Duodenal mucosa (tissue), 2 donors: Measurements from ENCODE around the gene SUPT7L.

ENCODE experiments used
- H3K27ac ChIP-seq: one replicate; pipeline ENCODE4 v1.7.0; 2013; ENCODE audit warnings: low read depth, low read length
- H3K27me3 ChIP-seq, 2 donors: one replicate each; pipeline ENCODE4 v1.7.0; 2013; ENCODE audit warnings: low read length in 2 of 2, control low read depth in 1 of 2; ENCODE audit not compliant: insufficient read depth in 2 of 2, control insufficient read depth in 1 of 2
- H3K36me3 ChIP-seq, 2 donors: one replicate each; pipeline ENCODE4 v1.7.0; 2013; ENCODE audit warnings: low read length in 2 of 2, control low read depth in 1 of 2; ENCODE audit not compliant: insufficient read depth in 2 of 2, control insufficient read depth in 1 of 2
- H3K4me1 ChIP-seq, 2 donors: one replicate each; pipeline ENCODE4 v1.7.0; 2013; ENCODE audit warnings: low read length in 2 of 2, control low read depth in 1 of 2; ENCODE audit not compliant: insufficient read depth in 2 of 2, control insufficient read depth in 1 of 2
- H3K4me3 ChIP-seq, 2 donors: one replicate each; pipeline ENCODE4 v1.7.0; 2013; ENCODE audit warnings: low read length in 2 of 2, low read depth in 1 of 2
- H3K9ac ChIP-seq, 2 donors: one replicate each; pipeline ENCODE4 v1.7.0; 2013; ENCODE audit warnings: low read length in 2 of 2, low read depth in 1 of 2
- H3K9me3 ChIP-seq, 2 donors: one replicate each; pipeline ENCODE4 v1.7.0; 2013; ENCODE audit warnings: low read length in 2 of 2, control low read depth in 1 of 2; ENCODE audit not compliant: control insufficient read depth in 1 of 2

SUPT7L gene, protein sequence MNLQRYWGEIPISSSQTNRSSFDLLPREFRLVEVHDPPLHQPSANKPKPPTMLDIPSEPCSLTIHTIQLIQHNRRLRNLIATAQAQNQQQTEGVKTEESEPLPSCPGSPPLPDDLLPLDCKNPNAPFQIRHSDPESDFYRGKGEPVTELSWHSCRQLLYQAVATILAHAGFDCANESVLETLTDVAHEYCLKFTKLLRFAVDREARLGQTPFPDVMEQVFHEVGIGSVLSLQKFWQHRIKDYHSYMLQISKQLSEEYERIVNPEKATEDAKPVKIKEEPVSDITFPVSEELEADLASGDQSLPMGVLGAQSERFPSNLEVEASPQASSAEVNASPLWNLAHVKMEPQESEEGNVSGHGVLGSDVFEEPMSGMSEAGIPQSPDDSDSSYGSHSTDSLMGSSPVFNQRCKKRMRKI

DNA sequence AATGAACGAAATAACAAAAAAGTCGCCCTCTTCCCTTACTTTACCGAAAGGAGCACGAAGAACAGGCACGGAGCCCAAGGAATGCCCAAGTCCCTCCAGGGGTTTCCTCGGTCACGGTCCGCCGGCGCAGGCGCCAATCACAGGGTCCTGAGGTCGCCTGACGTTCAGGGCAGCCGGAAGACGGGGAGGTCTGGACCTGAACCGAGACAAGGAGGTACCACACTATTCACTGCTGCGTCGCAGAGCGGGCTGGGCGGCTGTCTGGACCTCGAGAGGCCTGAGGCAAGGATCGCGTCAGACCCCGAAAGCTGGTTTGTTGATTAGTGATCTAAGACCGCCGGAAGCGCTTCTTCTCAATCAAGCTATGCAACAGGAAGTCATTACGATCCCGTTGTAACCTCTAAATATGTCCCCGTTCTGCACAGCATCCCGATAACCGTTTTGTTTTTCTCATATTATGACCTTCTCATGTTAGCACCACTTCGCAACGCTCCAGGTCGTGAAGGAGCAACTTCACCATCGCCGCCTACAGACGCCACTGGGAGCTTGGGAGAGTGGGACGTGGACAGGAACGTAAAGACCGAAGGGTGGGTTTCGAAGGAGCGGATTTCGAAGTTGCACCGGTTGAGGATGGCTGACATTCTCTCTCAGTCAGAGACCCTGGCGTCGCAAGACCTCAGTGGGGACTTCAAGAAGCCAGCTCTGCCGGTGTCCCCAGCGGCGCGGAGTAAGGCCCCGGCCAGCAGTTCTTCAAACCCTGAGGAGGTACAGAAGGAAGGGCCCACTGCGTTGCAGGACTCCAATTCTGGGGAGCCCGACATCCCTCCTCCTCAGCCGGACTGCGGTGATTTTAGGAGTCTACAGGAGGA, at the start of gene SUPT7L, which contains the start of gene SLC4A1AP:
SUPT7L (minus strand) TSS at position 330 of the 869 bp plus-strand sequence. CDS start 1,422 bp downstream, outside the sequence.
SLC4A1AP (plus strand) TSS at position 605 of the 869 bp plus-strand sequence; CDS start at position 631, 26 bp downstream.
- Histone ChIP-seq H3K4me1 (peaks cover 17 to 28% of the 10 kb centered on the region in 2 donors), H3K9ac (peak within 1 kb of the TSS; percentile 79 to 93), H3K9me3 (no peaks in the 10 kb centered on the region), H3K27me3 (no peaks in the 10 kb centered on the region), H3K27ac (peak within 1 kb of the TSS; percentile 91), H3K4me3 (peak within 1 kb of the TSS; percentile 95), H3K36me3 (peaks cover 11 to 43% of the 10 kb centered on the region in 2 donors)

DNA sequence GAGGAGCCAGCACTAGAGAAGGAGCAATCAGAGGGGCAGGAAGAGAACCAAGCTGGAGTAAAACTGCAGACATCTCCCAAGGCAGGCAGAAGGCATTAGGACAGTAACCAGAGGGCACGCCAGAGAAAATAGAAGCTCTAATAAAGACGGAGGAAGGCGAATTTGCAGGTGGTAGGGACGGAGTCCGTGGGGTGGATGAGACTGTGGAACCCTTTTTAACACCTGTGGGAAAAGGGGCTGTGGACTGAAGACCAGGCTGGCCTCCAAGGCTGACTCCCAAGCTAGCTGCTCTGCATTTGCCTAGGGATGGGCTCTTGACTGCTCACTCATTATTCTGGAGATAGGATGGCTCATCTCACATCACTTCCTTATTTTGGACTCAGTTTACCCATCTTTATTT, 49.8 kb upstream of the SUPT7L start:
- Histone ChIP-seq H3K4me1 (no peaks in the 10 kb centered on the region), H3K4me3 (no peak overlapping the region)

DNA sequence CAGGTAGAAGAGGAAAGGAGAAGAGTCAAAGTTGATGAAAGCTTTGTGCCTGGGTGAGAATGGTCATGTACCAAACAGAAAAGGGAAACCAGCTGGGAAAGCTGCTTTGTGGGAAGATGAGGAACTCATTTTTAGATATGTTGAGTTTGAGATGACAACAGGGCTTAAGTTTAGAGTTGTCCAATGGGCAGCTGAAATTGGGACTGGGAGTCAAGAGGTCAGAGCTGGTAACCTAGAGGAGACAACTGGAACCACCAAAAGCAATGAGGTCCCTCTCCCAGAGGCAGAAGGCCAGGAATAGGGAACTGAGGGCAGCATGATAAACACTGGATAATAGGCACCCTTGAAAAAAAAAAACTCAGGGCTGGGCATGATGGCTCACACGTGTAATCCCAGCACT, 49.1 kb upstream of the SUPT7L start:
- Histone ChIP-seq H3K36me3 (no peaks in the 10 kb centered on the region), H3K27ac (no peak overlapping the region), H3K4me3 (no peak overlapping the region), H3K9me3 (no peaks in the 10 kb centered on the region), H3K9ac (no peak overlapping the region), H3K4me1 (no peaks in the 10 kb centered on the region), H3K27me3 (no peaks in the 10 kb centered on the region)

More for the DNA sequence above, 49.8 kb upstream of the SUPT7L start:
- H3K27ac ChIP-seq, result no peak overlapping the region
- no peaks in the 10 kb centered on the region for H3K27me3 ChIP-seq
- no peaks in the 10 kb centered on the region for H3K9me3 ChIP-seq
- no peaks in the 10 kb centered on the region for H3K36me3 ChIP-seq
- no peak overlapping the region for H3K9ac ChIP-seq

DNA sequence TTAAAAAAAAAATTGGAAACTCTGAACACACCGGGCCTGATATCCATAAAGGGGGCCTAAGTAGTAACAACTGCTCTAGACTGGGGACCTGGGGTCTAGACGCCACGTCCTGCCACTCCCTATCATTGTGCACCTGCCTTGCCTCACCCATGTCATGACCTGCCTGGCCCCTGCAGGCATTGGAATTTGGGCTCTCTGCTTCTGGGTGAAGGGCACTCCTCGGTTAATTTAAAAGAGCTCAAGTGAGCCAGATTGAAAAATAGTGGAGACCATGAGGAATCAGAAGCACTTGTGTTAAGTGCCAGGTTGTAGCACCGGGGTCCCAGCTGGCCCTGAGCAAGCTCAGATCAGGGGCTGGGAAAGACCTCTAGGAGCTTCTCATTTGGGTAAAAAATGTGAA, 48.4 kb upstream of the SUPT7L start:
- H3K4me3 ChIP-seq, result no peak overlapping the region
- H3K27ac ChIP-seq, result no peak overlapping the region
- H3K9me3 ChIP-seq, result no peaks in the 10 kb centered on the region
- no peaks in the 10 kb centered on the region for H3K36me3 ChIP-seq
- no peaks in the 10 kb centered on the region for H3K4me1 ChIP-seq
- no peaks in the 10 kb centered on the region for H3K27me3 ChIP-seq
- no peak overlapping the region for H3K9ac ChIP-seq

DNA sequence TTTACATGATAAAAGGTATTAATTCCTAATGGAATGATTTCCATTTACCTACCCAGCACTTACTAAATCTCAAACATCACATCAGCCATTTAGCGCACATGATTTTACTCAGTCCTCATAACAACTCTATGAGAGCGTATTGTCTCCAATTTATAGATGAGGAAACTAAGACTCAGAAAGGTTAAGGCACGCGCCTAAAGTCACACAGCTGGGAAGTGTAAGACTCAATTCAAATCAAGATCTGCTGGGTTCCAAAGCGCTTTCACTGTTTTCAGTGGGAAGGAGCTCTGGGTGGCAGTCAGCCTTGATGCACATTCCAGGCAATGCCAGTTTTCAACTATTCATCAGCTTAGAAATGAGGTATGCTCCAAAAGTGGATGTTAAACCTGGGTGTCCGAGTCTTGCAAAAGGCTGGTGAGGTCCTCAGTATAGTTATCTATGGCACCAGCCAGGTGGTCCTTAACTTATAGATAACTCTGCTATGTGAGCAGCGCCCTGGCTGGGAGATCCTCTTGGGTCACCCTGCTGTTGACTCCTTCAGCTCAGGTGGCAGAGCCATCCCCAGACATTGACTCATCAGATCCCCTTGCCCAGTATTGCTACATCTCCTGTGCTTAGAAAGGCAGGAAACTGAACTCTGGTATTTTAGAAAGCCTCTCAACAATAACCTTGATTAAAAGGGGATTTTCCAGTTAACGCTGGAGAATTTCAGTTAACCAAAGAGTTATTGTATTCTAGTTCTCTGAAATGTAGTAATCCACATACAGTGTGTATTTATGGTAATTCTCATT, 47.4 kb upstream of the SUPT7L start:
- Histone ChIP-seq H3K36me3 (no peaks in the 10 kb centered on the region), H3K27me3 (no peaks in the 10 kb centered on the region), H3K9me3 (no peaks in the 10 kb centered on the region), H3K27ac (no peak overlapping the region), H3K9ac (no peak overlapping the region), H3K4me3 (no peak overlapping the region), H3K4me1 (peaks cover 4 to 7% of the 10 kb centered on the region in 2 donors)

DNA sequence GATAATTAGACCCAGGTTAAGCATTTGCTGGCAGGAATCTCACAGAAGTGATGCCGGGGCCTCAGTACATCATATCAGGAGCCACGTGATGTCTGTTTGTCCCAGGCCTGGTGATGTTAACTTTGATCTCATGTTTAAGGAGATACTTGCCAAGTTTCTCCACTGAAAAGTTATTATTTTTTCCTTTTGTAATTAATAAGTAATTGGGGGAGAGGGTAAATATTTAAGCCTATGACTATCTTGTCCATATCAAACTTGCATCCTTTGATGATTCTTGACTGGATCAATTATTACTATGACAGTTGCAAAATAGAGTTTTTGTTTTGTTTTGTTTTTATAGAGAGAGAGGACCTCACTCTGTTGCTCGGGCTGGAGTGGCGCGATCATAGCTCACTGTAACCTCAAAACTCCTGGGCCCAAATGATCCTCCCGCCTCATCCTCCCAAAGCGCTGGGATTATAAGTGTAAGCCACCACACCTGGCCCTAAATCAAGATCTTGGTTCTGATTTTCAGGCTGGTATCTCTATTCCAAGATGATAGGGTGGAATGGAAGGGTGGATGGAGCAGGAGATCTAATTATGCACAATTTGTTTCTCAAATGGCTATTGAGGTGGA, 46.7 kb upstream of the SUPT7L start:
- Histone ChIP-seq H3K9me3 (no peaks in the 10 kb centered on the region), H3K4me3 (no peak overlapping the region), H3K9ac (no peak overlapping the region), H3K27ac (no peak overlapping the region), H3K27me3 (no peaks in the 10 kb centered on the region), H3K4me1 (peaks cover 4 to 9% of the 10 kb centered on the region in 2 donors), H3K36me3 (no peaks in the 10 kb centered on the region)

DNA sequence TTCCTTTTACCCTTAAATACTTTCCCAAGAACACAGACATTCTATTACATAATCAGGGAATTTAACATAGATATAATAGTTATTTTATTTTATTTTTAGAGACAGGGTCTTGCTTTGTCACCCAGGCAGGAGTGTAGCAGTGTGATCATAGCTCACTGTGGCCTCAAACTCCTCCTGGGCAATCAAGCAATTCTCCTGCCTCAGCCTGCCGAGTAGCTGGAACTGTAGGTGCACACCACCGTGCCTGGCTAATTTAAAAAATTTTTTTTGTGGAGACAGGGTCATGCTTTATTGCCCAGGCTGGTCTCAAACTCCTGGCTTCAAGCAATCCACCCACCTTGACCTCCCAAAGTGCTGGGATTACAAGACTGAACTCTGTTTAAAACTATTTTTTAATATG, 45.9 kb upstream of the SUPT7L start:
- H3K4me3 ChIP-seq, result no peak overlapping the region
- no peaks in the 10 kb centered on the region for H3K36me3 ChIP-seq
- no peaks in the 10 kb centered on the region for H3K27me3 ChIP-seq
- no peak overlapping the region for H3K9ac ChIP-seq
- H3K4me1 ChIP-seq, result peaks cover 4 to 9% of the 10 kb centered on the region in 2 donors
- H3K27ac ChIP-seq, result no peak overlapping the region
- no peaks in the 10 kb centered on the region for H3K9me3 ChIP-seq

DNA sequence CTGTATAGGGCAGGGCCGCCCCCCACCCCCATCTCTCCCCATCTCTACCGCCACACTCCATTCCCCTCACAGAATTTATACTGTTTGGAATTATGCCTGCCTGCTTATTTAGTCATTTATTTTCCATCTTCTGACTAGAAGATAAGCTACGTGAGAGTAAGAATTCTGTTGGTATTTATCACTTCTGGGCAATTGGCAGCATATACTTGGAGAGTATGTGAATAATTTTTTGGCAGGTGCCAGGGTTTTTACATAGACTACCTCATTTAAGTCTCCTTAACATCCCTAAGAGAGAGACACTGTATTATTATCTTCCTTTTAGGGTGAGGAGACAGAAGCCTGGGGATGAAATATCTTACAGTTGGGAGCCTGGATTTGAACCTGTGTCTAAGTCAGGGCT, 45.3 kb upstream of the SUPT7L start:
- Histone ChIP-seq H3K27me3 (no peaks in the 10 kb centered on the region), H3K36me3 (no peaks in the 10 kb centered on the region), H3K27ac (no peak overlapping the region)

DNA sequence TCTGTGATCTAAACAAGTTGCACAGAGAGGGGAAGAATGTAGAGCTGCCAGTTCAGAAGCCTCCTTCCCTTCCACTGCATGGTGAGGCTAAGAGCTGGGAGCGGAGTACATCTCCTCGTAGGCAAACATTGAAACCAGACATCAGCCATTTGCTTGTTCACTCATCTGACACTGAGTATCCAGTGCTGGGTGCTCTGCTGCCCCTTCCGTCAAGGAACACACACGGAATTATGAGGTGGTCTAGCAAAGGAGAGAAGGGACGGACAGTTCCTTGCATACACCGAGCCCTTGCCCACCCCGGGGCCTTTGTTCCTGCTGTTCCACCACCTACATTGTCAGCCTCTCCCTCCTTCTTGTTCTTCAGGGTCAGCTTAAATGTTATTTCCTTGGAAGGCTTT, 44.8 kb upstream of the SUPT7L start:
- H3K4me1 ChIP-seq, result peaks cover 4 to 13% of the 10 kb centered on the region in 2 donors
- no peak overlapping the region for H3K27ac ChIP-seq
- H3K4me3 ChIP-seq, result no peak overlapping the region
- H3K9ac ChIP-seq, result no peak overlapping the region
- no peaks in the 10 kb centered on the region for H3K36me3 ChIP-seq
- no peaks in the 10 kb centered on the region for H3K9me3 ChIP-seq
- no peaks in the 10 kb centered on the region for H3K27me3 ChIP-seq

More for the DNA sequence above, 45.3 kb upstream of the SUPT7L start:
- H3K4me1 ChIP-seq, result peaks cover 4 to 9% of the 10 kb centered on the region in 2 donors
- no peaks in the 10 kb centered on the region for H3K9me3 ChIP-seq
- no peak overlapping the region for H3K9ac ChIP-seq
- no peak overlapping the region for H3K4me3 ChIP-seq
